CD4-positive, alpha-beta memory T cell (primary cell): Measurements from ENCODE around the gene WAS. TPM values are rescaled to one million over a fixed set of nuclear protein-coding genes. Genes with fewer than 3 reads are reported as not detected.

ENCODE experiments used
- CTCF ChIA-PET: fragments of 350-600 bp; sonication (Branson Sonifier 250); formaldehyde crosslinking; loops from one replicate; lab custom pipeline; 2021; ENCODE audit warnings: inconsistent platforms; ENCODE audit not compliant: partially characterized antibody; lab: Charles Lee
- POLR2A ChIA-PET: fragments of 350-600 bp; sonication (Branson Sonifier 250); formaldehyde crosslinking; loops from one replicate; lab custom pipeline; 2021; ENCODE audit not compliant: partially characterized antibody; lab: Charles Lee
- DNase-seq, 5 donors: peaks; one replicate each; pipeline versions ENCODE4 v3.0.0 to v3.0.0-alpha.2; 2020 to 2022; ENCODE audit warnings: mixed read lengths in 1 of 5
- H3K27ac ChIP-seq: one replicate; pipeline ENCODE4 v1.7.0; 2013; ENCODE audit warnings: low read depth, low read length
- H3K27me3 ChIP-seq: 2 replicates; pipeline ENCODE4 v1.7.0; 2013; ENCODE audit warnings: mild to moderate bottlenecking, low read length, moderate library complexity; ENCODE audit not compliant: insufficient read depth
- H3K36me3 ChIP-seq: 2 replicates; pipeline ENCODE4 v1.7.0; 2013; ENCODE audit warnings: mild to moderate bottlenecking, low read length, moderate library complexity; ENCODE audit not compliant: insufficient read depth
- H3K4me1 ChIP-seq: 2 replicates; pipeline ENCODE4 v1.7.0; 2013; ENCODE audit warnings: mild to moderate bottlenecking, low read length, moderate library complexity; ENCODE audit not compliant: insufficient read depth
- H3K4me3 ChIP-seq, 2 donors: one replicate each; pipeline ENCODE4 v1.7.0; 2013; ENCODE audit warnings: low read length in 2 of 2, mild to moderate bottlenecking in 1 of 2
- H3K9me3 ChIP-seq, 2 donors: one replicate each; pipeline ENCODE4 v1.7.0; 2013; ENCODE audit warnings: low read length in 2 of 2, control low read depth in 1 of 2; ENCODE audit not compliant: control insufficient read depth in 1 of 2
- H3K27ac Mint-ChIP-seq, 7 donors: one replicate each; pipeline ENCODE4 v1.8.0; 2020 to 2021; ENCODE audit warnings: mixed read lengths in 7 of 7, mild to moderate bottlenecking in 6 of 7, inconsistent platforms in 3 of 7, moderate library complexity in 3 of 7
- H3K27me3 Mint-ChIP-seq, 2 donors: one replicate each; pipeline ENCODE4 v1.8.0; 2020 to 2021; ENCODE audit warnings: mixed read lengths in 2 of 2
- H3K36me3 Mint-ChIP-seq, 2 donors: one replicate each; pipeline ENCODE4 v1.8.0; 2020 to 2021; ENCODE audit warnings: mixed read lengths in 2 of 2, inconsistent platforms in 1 of 2, mild to moderate bottlenecking in 1 of 2
- H3K4me1 Mint-ChIP-seq, 4 donors: one replicate each; pipeline ENCODE4 v1.8.0; 2020 to 2021; ENCODE audit warnings: mixed read lengths in 4 of 4, mild to moderate bottlenecking in 1 of 4
- H3K4me3 Mint-ChIP-seq, 8 donors: one replicate each; pipeline ENCODE4 v1.8.0; 2020 to 2021; ENCODE audit warnings: mixed read lengths in 8 of 8, mild to moderate bottlenecking in 7 of 8, moderate library complexity in 6 of 8, inconsistent platforms in 3 of 8
- H3K9me3 Mint-ChIP-seq, 8 donors: one replicate each; pipeline ENCODE4 v1.8.0; 2020 to 2021; ENCODE audit warnings: mixed read lengths in 8 of 8, mild to moderate bottlenecking in 5 of 8, inconsistent platforms in 3 of 8, moderate library complexity in 1 of 8
- intact Hi-C: fragments of 100-400 bp; cut with micrococcal nuclease; formaldehyde crosslinking; loops from one replicate; pipeline ENCODE4 v1.15.1; 2023
- polyA plus RNA-seq, 2 donors: library from polyadenylated mRNA; unstranded; fragments of 300-500 nt; fragmentation: Illumina TruSeq; gene quantifications; one replicate each; pipeline ENCODE4 v1.2.3, GENCODE V29; 2021
- total RNA-seq, 2 experiments: library from RNA; stranded (reverse); gene quantifications; one replicate each; pipeline ENCODE4 v1.2.3, GENCODE V29; 2021

WAS gene
- total and polyA plus RNA-seq, 4 experiments from 2014 or later, result 13.4 to 110 (median 71.0) TPM

- Mint-ChIP-seq H3K4me3 (no peak overlapping the region), H3K27me3 (no peaks in the 10 kb centered on the region), H3K27ac (no peak overlapping the region), H3K4me1 (peaks cover 15 to 36% (median 19%) of the 10 kb centered on the region in 4 donors), H3K9me3 (no peaks in the 10 kb centered on the region), H3K36me3 (peaks cover 6 to 40% of the 10 kb centered on the region in 2 donors)
- no peaks in the 10 kb centered on the region for H3K9me3 ChIP-seq
- no peak overlapping the region for H3K4me3 ChIP-seq
- ChIA-PET CTCF (no interaction called here), POLR2A (interaction anchor here (0.7 to 2.0 kb wide), 2 partner anchors 14 to 37 kb away, joined by 4 to 11 read pairs; no protein-coding TSS in a partner anchor)
- peaks cover 27% of the 10 kb centered on the region for H3K36me3 ChIP-seq
- H3K27ac ChIP-seq, result no peak overlapping the region
- no peak for DNase-seq
- no peaks in the 10 kb centered on the region for H3K27me3 ChIP-seq
- H3K4me1 ChIP-seq, result peaks cover 26% of the 10 kb centered on the region
- intact Hi-C loops, result no loop called here
These were observed 16.6 kb downstream of the WAS start for GRCh38 chrX:48700246-48700645.

GRCh38 chrX:48700951-48701653 lies 17.5 kb downstream of the WAS start:
- Mint-ChIP-seq H3K4me3 (peak overlapping the region in 1 of 8 donors; percentile 48), H3K27me3 (no peaks in the 10 kb centered on the region), H3K9me3 (no peaks in the 10 kb centered on the region), H3K4me1 (peaks cover 9 to 28% (median 13%) of the 10 kb centered on the region in 4 donors), H3K36me3 (peaks cover 6 to 38% of the 10 kb centered on the region in 2 donors), H3K27ac (no peak overlapping the region)
- CTCF ChIA-PET, result no interaction called here
- no peak for DNase-seq
- no peak overlapping the region for H3K4me3 ChIP-seq
- no peak overlapping the region for H3K27ac ChIP-seq
- intact Hi-C loops, result no loop called here
- H3K27me3 ChIP-seq, result no peaks in the 10 kb centered on the region
- H3K4me1 ChIP-seq, result peaks cover 18% of the 10 kb centered on the region
- POLR2A ChIA-PET, result no interaction called here
- H3K9me3 ChIP-seq, result no peaks in the 10 kb centered on the region
- H3K36me3 ChIP-seq, result peaks cover 27% of the 10 kb centered on the region

DNA sequence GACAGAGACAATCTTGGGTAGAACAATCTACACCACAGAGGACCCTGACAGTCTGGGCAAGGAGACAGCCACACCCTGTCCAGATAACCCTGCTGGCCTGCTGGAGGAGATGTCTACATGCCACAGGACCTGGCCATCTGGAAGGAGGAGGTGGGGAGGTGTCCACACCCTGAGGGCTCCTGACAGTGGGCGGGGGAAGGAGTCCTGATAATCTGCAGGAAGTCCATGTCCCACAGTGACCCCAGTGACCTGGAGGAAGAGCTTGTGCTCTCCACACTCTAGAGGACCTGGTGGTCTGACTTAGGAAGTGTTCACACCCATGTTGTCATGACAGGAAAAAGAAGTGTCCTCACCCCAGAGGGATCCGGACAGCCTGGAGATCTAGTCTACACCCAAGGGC lies 18.4 kb downstream of the WAS start:
- ChIA-PET POLR2A (no interaction called here), CTCF (no interaction called here)
- peaks cover 18% of the 10 kb centered on the region for H3K4me1 ChIP-seq
- no peaks in the 10 kb centered on the region for H3K27me3 Mint-ChIP-seq
- no peaks in the 10 kb centered on the region for H3K9me3 Mint-ChIP-seq
- H3K4me3 ChIP-seq, result no peak overlapping the region
- intact Hi-C loops, result no loop called here
- peaks cover 8 to 20% (median 11%) of the 10 kb centered on the region in 4 donors for H3K4me1 Mint-ChIP-seq
- no peak overlapping the region for H3K27ac Mint-ChIP-seq
- no peaks in the 10 kb centered on the region for H3K9me3 ChIP-seq
- no peak overlapping the region for H3K4me3 Mint-ChIP-seq
- H3K27me3 ChIP-seq, result no peaks in the 10 kb centered on the region
- H3K36me3 Mint-ChIP-seq, result peaks cover 6 to 35% of the 10 kb centered on the region in 2 donors
- peaks cover 27% of the 10 kb centered on the region for H3K36me3 ChIP-seq
- no peak overlapping the region for H3K27ac ChIP-seq
- DNase-seq, result no peak

DNA sequence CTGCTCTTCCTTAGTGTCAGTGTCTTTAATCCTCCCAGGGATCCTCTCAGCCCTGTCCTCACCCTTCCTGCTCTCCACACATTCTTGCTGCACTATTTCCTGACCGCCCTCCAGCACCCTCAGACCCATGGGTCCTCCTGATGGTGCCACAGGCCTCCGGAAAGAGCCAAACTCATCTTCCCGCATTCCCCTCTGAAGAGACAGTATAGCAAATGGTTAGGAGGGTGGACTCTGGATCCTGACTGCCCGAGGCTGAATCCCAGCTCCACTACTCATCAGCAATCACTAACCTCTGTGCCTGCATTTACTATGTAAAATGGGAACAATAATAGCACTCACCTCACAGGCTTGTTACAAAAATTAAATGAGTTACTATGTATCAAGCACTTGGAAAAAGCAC lies 19.1 kb downstream of the WAS start:
- Histone ChIP-seq H3K27ac (no peak overlapping the region), H3K36me3 (peaks cover 27% of the 10 kb centered on the region), H3K4me3 (no peak overlapping the region), H3K9me3 (no peaks in the 10 kb centered on the region), H3K4me1 (peaks cover 12% of the 10 kb centered on the region), H3K27me3 (no peaks in the 10 kb centered on the region)
- peaks cover 6 to 35% of the 10 kb centered on the region in 2 donors for H3K36me3 Mint-ChIP-seq
- H3K4me1 Mint-ChIP-seq, result peaks cover 2 to 13% (median 8%) of the 10 kb centered on the region in 4 donors
- CTCF ChIA-PET, result no interaction called here
- DNase-seq, result no peak
- H3K27ac Mint-ChIP-seq, result peak overlapping the region in 2 of 7 donors; percentile 5 to 70
- intact Hi-C loops, result no loop called here
- H3K4me3 Mint-ChIP-seq, result no peak overlapping the region
- no peaks in the 10 kb centered on the region for H3K9me3 Mint-ChIP-seq
- H3K27me3 Mint-ChIP-seq, result no peaks in the 10 kb centered on the region
- POLR2A ChIA-PET, result no interaction called here

DNA sequence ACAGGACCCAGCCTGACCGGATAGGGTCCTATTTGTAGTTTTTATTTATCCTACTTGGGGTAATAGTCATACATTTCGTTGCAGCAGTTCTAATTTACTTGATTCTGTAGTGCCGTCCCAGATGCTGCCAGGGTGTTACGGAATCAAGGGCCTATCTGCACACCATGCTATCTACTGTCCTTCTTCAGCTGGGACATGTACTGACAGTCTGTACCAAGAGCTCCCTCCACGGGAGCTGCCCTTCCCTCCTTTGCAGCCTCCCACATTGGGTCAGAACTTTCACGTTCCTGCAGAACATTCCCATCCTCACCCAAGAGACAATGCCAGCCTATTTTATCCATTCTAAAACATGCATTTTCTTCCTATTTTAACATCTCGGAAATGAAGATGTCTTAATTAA lies 19.6 kb downstream of the WAS start:
- no peak for DNase-seq
- intact Hi-C loops, result no loop called here
- H3K4me3 Mint-ChIP-seq, result no peak overlapping the region
- Histone ChIP-seq H3K36me3 (peaks cover 27% of the 10 kb centered on the region), H3K27me3 (no peaks in the 10 kb centered on the region), H3K4me3 (no peak overlapping the region), H3K9me3 (no peaks in the 10 kb centered on the region), H3K4me1 (peaks cover 9% of the 10 kb centered on the region), H3K27ac (no peak overlapping the region)
- POLR2A ChIA-PET, result no interaction called here
- H3K9me3 Mint-ChIP-seq, result no peaks in the 10 kb centered on the region
- H3K27me3 Mint-ChIP-seq, result no peaks in the 10 kb centered on the region
- peaks cover 6 to 35% of the 10 kb centered on the region in 2 donors for H3K36me3 Mint-ChIP-seq
- H3K4me1 Mint-ChIP-seq, result peaks cover 0 to 12% (median 8%) of the 10 kb centered on the region in 4 donors
- CTCF ChIA-PET, result no interaction called here
- H3K27ac Mint-ChIP-seq, result peak overlapping the region in 2 of 7 donors; percentile 12 to 61

GRCh38 chrX:48703642-48704481 lies 20.3 kb downstream of the WAS start:
- Histone ChIP-seq H3K4me3 (no peak overlapping the region), H3K9me3 (no peaks in the 10 kb centered on the region), H3K36me3 (peaks cover 25% of the 10 kb centered on the region), H3K27me3 (no peaks in the 10 kb centered on the region), H3K4me1 (peaks cover 9% of the 10 kb centered on the region), H3K27ac (no peak overlapping the region)
- Mint-ChIP-seq H3K4me1 (peaks cover 0 to 12% (median 8%) of the 10 kb centered on the region in 4 donors), H3K4me3 (no peak overlapping the region), H3K36me3 (peaks cover 9 to 35% of the 10 kb centered on the region in 2 donors), H3K9me3 (no peaks in the 10 kb centered on the region), H3K27ac (peak overlapping the region in 2 of 7 donors; percentile 53 to 61), H3K27me3 (no peaks in the 10 kb centered on the region)
- ChIA-PET POLR2A (interaction anchor here (1.7 kb wide), 1 partner anchor 8 kb away, joined by 4 read pairs; no protein-coding TSS in a partner anchor), CTCF (no interaction called here)
- intact Hi-C loops, result no loop called here
- no peak for DNase-seq

- Histone ChIP-seq H3K4me1 (peaks cover 25% of the 10 kb centered on the region), H3K27me3 (no peaks in the 10 kb centered on the region), H3K27ac (no peak overlapping the region), H3K36me3 (peaks cover 13% of the 10 kb centered on the region), H3K4me3 (no peak overlapping the region), H3K9me3 (no peaks in the 10 kb centered on the region)
- Mint-ChIP-seq H3K36me3 (peaks cover 3 to 26% of the 10 kb centered on the region in 2 donors), H3K27ac (peak overlapping the region in 3 of 7 donors; percentile 29 to 77 (median 57)), H3K4me3 (no peak overlapping the region), H3K9me3 (no peaks in the 10 kb centered on the region), H3K4me1 (peaks cover 8 to 20% (median 12%) of the 10 kb centered on the region in 4 donors), H3K27me3 (no peaks in the 10 kb centered on the region)
- intact Hi-C loops, result no loop called here
- ChIA-PET POLR2A (interaction anchor here (1.0 to 1.7 kb wide), 2 partner anchors 10 to 32 kb away, joined by 3 to 4 read pairs; no protein-coding TSS in a partner anchor), CTCF (interaction anchor here (0.6 kb wide), 1 partner anchor 54 kb away, joined by 3 read pairs; no protein-coding TSS in a partner anchor)
- no peak for DNase-seq
These were observed 22.3 kb downstream of the WAS start for GRCh38 chrX:48705871-48706270.
